ENCODE measurements around the gene ACACB. TPM values are rescaled to one million over a fixed set of nuclear protein-coding genes. Genes with fewer than 3 reads are reported as not detected.
A peak's percentile ranks its signal among the peaks of the same experiment; 100 is the strongest.

ACACB gene
- polyA plus RNA-seq, 1 donor from 2014 or later: 0.22 TPM

DNA sequence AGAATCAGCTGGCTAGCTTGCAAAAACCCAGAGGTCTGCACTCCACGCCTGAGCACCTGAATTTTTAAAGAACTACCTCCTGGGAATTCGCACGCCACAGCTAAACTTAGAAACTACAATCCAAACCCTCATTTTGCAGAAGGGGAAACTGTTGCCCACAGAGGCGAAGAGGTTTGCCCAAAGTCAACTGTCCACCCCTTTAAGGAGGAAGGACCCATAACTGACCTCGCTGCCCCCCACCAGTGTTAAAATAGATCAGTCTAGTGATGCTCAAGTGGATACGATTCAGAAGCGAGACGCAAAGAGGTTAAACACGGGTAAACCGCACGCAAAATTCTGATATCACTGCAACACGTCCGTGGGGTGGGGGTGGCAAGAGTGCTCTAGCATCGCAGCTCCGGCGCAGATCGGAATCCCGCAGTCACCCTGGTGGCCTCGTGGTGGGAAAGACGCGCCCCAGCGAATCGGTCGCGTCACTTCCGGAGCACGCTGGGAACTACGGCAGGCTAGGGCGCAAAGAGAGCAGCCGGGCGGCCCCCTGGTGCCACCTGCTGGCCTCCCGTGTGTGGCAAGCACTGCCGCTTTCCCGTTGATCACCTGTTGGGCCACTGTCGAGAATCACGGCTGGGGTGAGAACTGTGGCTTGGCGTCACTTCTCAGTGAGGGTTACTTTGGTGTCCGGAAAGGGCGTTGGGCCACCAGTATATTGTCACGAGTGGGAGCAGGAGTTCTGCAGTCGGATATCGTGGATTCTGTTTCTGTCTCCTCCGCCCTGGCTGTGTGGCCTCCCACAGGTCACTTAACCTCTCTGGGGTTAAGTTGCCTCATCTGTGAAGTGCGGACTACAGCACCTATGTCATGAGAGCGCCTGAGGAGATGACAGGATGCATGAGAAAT is 23.1 kb upstream of the ACACB start, which contains the start of gene ALKBH2:
Gene ALKBH2, minus strand, starts transcription at position 451 of the 897 bp plus-strand sequence. CDS start 686 bp downstream, outside the sequence.
- Histone ChIP-seq H3K79me2 (replicated peaks; ENCODE audit: insufficient read depth, low read length) (peaks cover 1% of the 10 kb centered on the region), H3K9me3 (ENCODE audit: low read length) (no peaks in the 10 kb centered on the region), H4K20me1 (ENCODE audit: insufficient read depth) (no peaks in the 10 kb centered on the region), H3K27me3 (ENCODE audit: insufficient read depth, low read depth, low read length) (no peaks in the 10 kb centered on the region), H3F3A (ENCODE audit: insufficient read depth, low read length, poor library complexity, severe bottlenecking) (no peaks in the 10 kb centered on the region), H3K9me2 (ENCODE audit: insufficient read depth, low read length) (no peaks in the 10 kb centered on the region), H3K4me2 (ENCODE audit: low read length) (peak within 1 kb of the TSS; percentile 90), H3K27ac (ENCODE audit: low read length) (peak within 1 kb of the TSS; percentile 41), H3K9ac (ENCODE audit: low read length) (peak within 1 kb of the TSS; percentile 55), H3K4me3 (ENCODE audit: low read length) (peak within 1 kb of the TSS; percentile 71), H2AFZ (ENCODE audit: low read depth, low read length) (peak within 1 kb of the TSS; percentile 75), H3K36me3 (ENCODE audit: insufficient read depth, low read length) (no peaks in the 10 kb centered on the region)
- TF ChIP-seq EP300 (conservative IDR thresholded peaks at IDR 0.05; ENCODE audit: poor library complexity, severe bottlenecking): peak; percentile 73
- TF ChIP-seq MXI1 (conservative IDR thresholded peaks at IDR 0.05; ENCODE audit: poor library complexity, severe bottlenecking): peak; percentile 97
- TF ChIP-seq, protein P1, sequence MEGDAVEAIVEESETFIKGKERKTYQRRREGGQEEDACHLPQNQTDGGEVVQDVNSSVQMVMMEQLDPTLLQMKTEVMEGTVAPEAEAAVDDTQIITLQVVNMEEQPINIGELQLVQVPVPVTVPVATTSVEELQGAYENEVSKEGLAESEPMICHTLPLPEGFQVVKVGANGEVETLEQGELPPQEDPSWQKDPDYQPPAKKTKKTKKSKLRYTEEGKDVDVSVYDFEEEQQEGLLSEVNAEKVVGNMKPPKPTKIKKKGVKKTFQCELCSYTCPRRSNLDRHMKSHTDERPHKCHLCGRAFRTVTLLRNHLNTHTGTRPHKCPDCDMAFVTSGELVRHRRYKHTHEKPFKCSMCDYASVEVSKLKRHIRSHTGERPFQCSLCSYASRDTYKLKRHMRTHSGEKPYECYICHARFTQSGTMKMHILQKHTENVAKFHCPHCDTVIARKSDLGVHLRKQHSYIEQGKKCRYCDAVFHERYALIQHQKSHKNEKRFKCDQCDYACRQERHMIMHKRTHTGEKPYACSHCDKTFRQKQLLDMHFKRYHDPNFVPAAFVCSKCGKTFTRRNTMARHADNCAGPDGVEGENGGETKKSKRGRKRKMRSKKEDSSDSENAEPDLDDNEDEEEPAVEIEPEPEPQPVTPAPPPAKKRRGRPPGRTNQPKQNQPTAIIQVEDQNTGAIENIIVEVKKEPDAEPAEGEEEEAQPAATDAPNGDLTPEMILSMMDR (IDR thresholded peaks at IDR 0.05; ENCODE audit: poor library complexity, severe bottlenecking): peak; percentile 99
- peak; percentile 72 for TF ChIP-seq TAF1 (IDR thresholded peaks at IDR 0.05; ENCODE audit: low read depth)
- TF ChIP-seq REST (IDR thresholded peaks at IDR 0.05; ENCODE audit: borderline replicate concordance): peak; percentile 25
- peak; percentile 94 for TF ChIP-seq SMC3 (conservative IDR thresholded peaks at IDR 0.05; ENCODE audit: poor library complexity)
- TF ChIP-seq RAD21 (conservative IDR thresholded peaks at IDR 0.05): peak; percentile 95
- peak; percentile 75 for TF ChIP-seq POLR2AphosphoS5 (IDR thresholded peaks at IDR 0.05)
- no peak for TF ChIP-seq EZH2 (IDR thresholded peaks at IDR 0.05; ENCODE audit: borderline replicate concordance, insufficient read depth, low read length, poor library complexity, severe bottlenecking)

DNA sequence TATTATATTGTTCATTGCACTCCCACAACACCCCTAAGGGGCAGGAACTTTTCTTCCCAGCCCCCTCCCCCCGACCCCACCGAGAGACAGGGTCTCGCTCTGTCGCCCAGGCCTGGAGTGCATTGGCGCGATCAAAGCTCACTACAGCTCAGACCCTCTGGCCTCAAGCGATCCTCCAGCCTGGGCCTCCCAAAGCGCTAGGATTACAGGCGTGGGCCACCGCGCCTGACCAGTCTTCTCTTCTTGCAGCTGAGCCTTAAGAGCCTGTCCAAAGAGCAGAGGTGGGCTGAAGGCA is 19.3 kb upstream of the ACACB start:
- Histone ChIP-seq H3K9ac (ENCODE audit: low read length) (peak overlapping the region; percentile 31), H3K79me2 (replicated peaks; ENCODE audit: insufficient read depth, low read length) (peaks cover 25% of the 10 kb centered on the region), H3F3A (ENCODE audit: insufficient read depth, low read length, poor library complexity, severe bottlenecking) (no peaks in the 10 kb centered on the region), H3K27ac (ENCODE audit: low read length) (no peak overlapping the region), H3K4me3 (ENCODE audit: low read length) (peak overlapping the region; percentile 98), H3K9me3 (ENCODE audit: low read length) (no peaks in the 10 kb centered on the region), H3K36me3 (ENCODE audit: insufficient read depth, low read length) (no peaks in the 10 kb centered on the region), H3K27me3 (ENCODE audit: insufficient read depth, low read depth, low read length) (no peaks in the 10 kb centered on the region), H3K4me2 (ENCODE audit: low read length) (no peak overlapping the region), H4K20me1 (ENCODE audit: insufficient read depth) (no peaks in the 10 kb centered on the region), H2AFZ (ENCODE audit: low read depth, low read length) (no peak overlapping the region), H3K9me2 (ENCODE audit: insufficient read depth, low read length) (no peaks in the 10 kb centered on the region)
- TF ChIP-seq MXI1 (conservative IDR thresholded peaks at IDR 0.05; ENCODE audit: poor library complexity, severe bottlenecking) (no peak), EP300 (conservative IDR thresholded peaks at IDR 0.05; ENCODE audit: poor library complexity, severe bottlenecking) (no peak), EZH2 (IDR thresholded peaks at IDR 0.05; ENCODE audit: borderline replicate concordance, insufficient read depth, low read length, poor library complexity, severe bottlenecking) (no peak), REST (IDR thresholded peaks at IDR 0.05; ENCODE audit: borderline replicate concordance) (no peak), POLR2AphosphoS5 (IDR thresholded peaks at IDR 0.05) (no peak), RAD21 (conservative IDR thresholded peaks at IDR 0.05) (no peak), TAF1 (IDR thresholded peaks at IDR 0.05; ENCODE audit: low read depth) (no peak), SMC3 (conservative IDR thresholded peaks at IDR 0.05; ENCODE audit: poor library complexity) (no peak)
- TF ChIP-seq, protein P1 (IDR thresholded peaks at IDR 0.05; ENCODE audit: poor library complexity, severe bottlenecking): no peak

Data from neural cell (in vitro differentiated cells).